Loucy (cell line): ENCODE measurements around the gene TUBGCP5.

Experiments
- H2AFZ ChIP-seq: fragments of 200-600 bp; sonication (generic); 2 replicates; pipeline ENCODE4 v1.6.0; 2016; ENCODE audit warnings: antibody characterized with exemption, mild to moderate bottlenecking, low read length, moderate library complexity
- H3F3A ChIP-seq: fragments of 200-600 bp; 2 replicates; pipeline ENCODE4 v1.6.0; 2016; ENCODE audit warnings: antibody characterized with exemption, low read depth, mild to moderate bottlenecking
- H3K27me3 ChIP-seq: fragments of 200-600 bp; sonication (generic); 2 replicates; pipeline ENCODE4 v1.6.1; 2014; ENCODE audit warnings: low read length, mild to moderate bottlenecking; ENCODE audit not compliant: insufficient read depth, poor library complexity, severe bottlenecking
- H3K36me3 ChIP-seq: fragments of 200-600 bp; sonication (generic); 2 replicates; pipeline ENCODE4 v1.6.1; 2016; ENCODE audit warnings: low read length; ENCODE audit not compliant: insufficient read depth
- H3K4me1 ChIP-seq: fragments of 200-600 bp; sonication (generic); 2 replicates; pipeline ENCODE4 v1.5.1; 2014; ENCODE audit warnings: low read length, mild to moderate bottlenecking; ENCODE audit not compliant: insufficient read depth, poor library complexity, severe bottlenecking
- H3K4me2 ChIP-seq: fragments of 200-600 bp; sonication (generic); 2 replicates; pipeline ENCODE4 v1.6.0; 2014; ENCODE audit warnings: antibody characterized with exemption, low read length, low read depth, mild to moderate bottlenecking; ENCODE audit not compliant: poor library complexity, severe bottlenecking
- H3K4me3 ChIP-seq: fragments of 200-600 bp; sonication (generic); 2 replicates; pipeline ENCODE4 v1.5.1; 2014; ENCODE audit warnings: low read length, mild to moderate bottlenecking, mixed read lengths; ENCODE audit not compliant: poor library complexity, severe bottlenecking
- H3K79me2 ChIP-seq: fragments of 200-600 bp; sonication (generic); 2 replicates; pipeline ENCODE4 v1.6.1; 2014; ENCODE audit warnings: low read length; ENCODE audit not compliant: insufficient read depth
- H3K9ac ChIP-seq: fragments of 200-600 bp; sonication (generic); 2 replicates; pipeline ENCODE4 v1.6.0; 2014; ENCODE audit warnings: mild to moderate bottlenecking, low read depth, low read length, moderate library complexity; ENCODE audit not compliant: poor library complexity, severe bottlenecking
- H3K9me2 ChIP-seq: fragments of 200-600 bp; sonication (generic); replicated peaks from 2 replicates; pipeline ENCODE4 v1.6.1; 2016; ENCODE audit warnings: low read depth, low read length, mixed read lengths
- H3K9me3 ChIP-seq: fragments of 200-600 bp; sonication (generic); 2 replicates; pipeline ENCODE4 v1.6.1; 2014; ENCODE audit warnings: mild to moderate bottlenecking, antibody characterized with exemption, low read length, low read depth; ENCODE audit not compliant: insufficient read depth
- H4K20me1 ChIP-seq: fragments of 200-600 bp; sonication (generic); 2 replicates; pipeline ENCODE4 v1.6.0; 2014; ENCODE audit warnings: antibody characterized with exemption, low read length, mild to moderate bottlenecking; ENCODE audit not compliant: insufficient read depth, poor library complexity, severe bottlenecking
- CTCF ChIP-seq: fragments of 200-600 bp; sonication (generic); conservative IDR thresholded peaks from 2 replicates; pipeline ENCODE4 v1.5.1; 2014; ENCODE audit warnings: mild to moderate bottlenecking, antibody characterized with exemption, low read length
- EZH2phosphoT487 ChIP-seq: fragments of 200-600 bp; IDR thresholded peaks from 2 replicates; pipeline ENCODE4 v1.6.1; 2018; ENCODE audit warnings: antibody characterized with exemption, mild to moderate bottlenecking, moderate library complexity, borderline replicate concordance

Gene TUBGCP5

DNA sequence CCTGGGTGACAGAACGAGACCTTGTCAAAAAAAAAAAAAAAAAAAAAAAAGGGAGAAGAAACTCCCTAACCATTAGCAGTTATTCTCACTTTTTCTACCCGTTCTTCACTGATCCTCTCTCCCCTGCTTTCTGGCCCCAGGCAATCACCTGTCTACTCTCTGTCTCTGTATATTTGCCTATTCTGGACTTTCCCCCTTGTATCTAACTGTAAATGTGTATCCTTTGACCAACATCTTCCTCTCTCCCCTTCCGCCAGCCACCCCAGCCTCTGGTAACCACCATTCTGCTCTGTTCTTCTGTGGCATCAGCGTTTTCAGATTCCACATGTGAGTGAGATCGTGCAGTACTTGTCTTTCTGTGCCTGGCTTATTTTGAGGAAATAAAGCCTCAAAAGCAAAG lies 66.1 kb downstream of the TUBGCP5 start:
- TF ChIP-seq EZH2phosphoT487 = no peak
- no peak for TF ChIP-seq CTCF
- no peaks in the 10 kb centered on the region for H3K36me3 ChIP-seq
- H3K9me2 ChIP-seq = no peaks in the 10 kb centered on the region
- H3K4me2 ChIP-seq = no peak overlapping the region
- no peaks in the 10 kb centered on the region for H3K27me3 ChIP-seq
- H3K9ac ChIP-seq = no peak overlapping the region
- H3K4me1 ChIP-seq = no peaks in the 10 kb centered on the region
- peaks cover 5% of the 10 kb centered on the region; the same call in 1 of the 2 replicates for H3K79me2 ChIP-seq
- no peak overlapping the region for H3K4me3 ChIP-seq
- no peaks in the 10 kb centered on the region for H4K20me1 ChIP-seq
- H3K9me3 ChIP-seq = no peaks in the 10 kb centered on the region
- no peak overlapping the region for H2AFZ ChIP-seq
- H3F3A ChIP-seq = no peaks in the 10 kb centered on the region

DNA sequence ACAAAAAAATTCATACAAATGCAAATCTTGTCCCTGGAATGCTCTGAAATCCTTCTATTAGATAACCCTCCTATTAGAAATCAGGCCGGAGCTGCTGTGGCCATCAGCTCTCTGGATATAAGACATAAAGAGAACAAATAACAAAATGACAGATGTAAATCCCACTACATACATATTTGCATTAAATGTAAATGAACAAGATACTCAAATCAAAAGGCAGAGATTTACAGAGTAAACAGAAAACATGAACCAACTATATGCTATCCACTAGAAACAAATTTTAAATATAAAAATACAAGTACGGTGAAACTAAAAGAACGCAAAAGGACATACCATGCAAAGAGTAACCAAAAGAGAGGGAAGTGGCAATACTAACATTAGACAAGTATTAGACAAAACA lies 69.9 kb downstream of the TUBGCP5 start:
- no peak overlapping the region for H2AFZ ChIP-seq
- no peak overlapping the region for H3K4me2 ChIP-seq
- H3K4me3 ChIP-seq = no peak overlapping the region
- no peaks in the 10 kb centered on the region for H3K9me3 ChIP-seq
- H3K36me3 ChIP-seq = no peaks in the 10 kb centered on the region
- H3K4me1 ChIP-seq = no peaks in the 10 kb centered on the region
- peaks cover 5% of the 10 kb centered on the region; the same call in 1 of the 2 replicates for H3K79me2 ChIP-seq
- H3F3A ChIP-seq = no peaks in the 10 kb centered on the region
- H3K9ac ChIP-seq = no peak overlapping the region
- H3K27me3 ChIP-seq = no peaks in the 10 kb centered on the region
- no peaks in the 10 kb centered on the region for H3K9me2 ChIP-seq
- TF ChIP-seq CTCF (no peak), EZH2phosphoT487 (no peak)
- no peaks in the 10 kb centered on the region for H4K20me1 ChIP-seq

DNA sequence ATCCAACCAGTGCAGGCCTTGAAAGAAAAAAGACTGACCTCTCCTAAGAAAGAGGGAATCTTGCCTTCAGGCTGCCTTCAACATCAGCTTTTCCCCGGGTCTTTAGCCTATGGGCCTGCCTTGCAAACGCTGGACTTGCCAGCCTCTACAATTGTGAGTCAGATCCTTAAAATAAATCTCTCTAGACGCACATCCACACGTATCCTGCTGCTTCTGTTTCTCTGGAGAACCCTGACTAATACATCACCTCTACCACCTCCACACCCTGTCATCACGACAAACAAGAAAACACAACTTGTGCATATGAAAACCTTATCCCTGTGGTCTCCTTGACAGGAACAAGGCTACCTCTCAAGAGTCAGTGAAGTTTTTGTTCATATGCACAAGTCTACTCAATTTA lies 71.0 kb downstream of the TUBGCP5 start:
- H3F3A ChIP-seq = no peaks in the 10 kb centered on the region
- H3K4me3 ChIP-seq = no peak overlapping the region
- no peak overlapping the region for H3K4me2 ChIP-seq
- no peaks in the 10 kb centered on the region for H4K20me1 ChIP-seq
- H3K79me2 ChIP-seq = peaks cover 5% of the 10 kb centered on the region; the same call in 1 of the 2 replicates
- no peaks in the 10 kb centered on the region for H3K36me3 ChIP-seq
- no peaks in the 10 kb centered on the region for H3K4me1 ChIP-seq
- H3K9me3 ChIP-seq = no peaks in the 10 kb centered on the region
- no peak overlapping the region for H2AFZ ChIP-seq
- H3K9me2 ChIP-seq = no peaks in the 10 kb centered on the region
- no peak overlapping the region for H3K9ac ChIP-seq
- no peaks in the 10 kb centered on the region for H3K27me3 ChIP-seq
- no peak for TF ChIP-seq CTCF
- no peak for TF ChIP-seq EZH2phosphoT487
